Right forelimb (tissue), 1 donor: ENCODE measurements around the gene DOCK2.
"Not testable (repeated sequence)": the region's sequence is repeated elsewhere in the genome, so short reads cannot be mapped to it uniquely, and the experiment has no call there.

ENCODE experiments used
- DNase-seq: peaks from one replicate; pipeline ENCODE4 v3.0.0-alpha.2; 2018

Gene DOCK2

GRCh38 chr5:169796731-169797130 is 159.7 kb downstream of the DOCK2 start:
- no peak for DNase-seq

GRCh38 chr5:169797577-169797976 is 160.5 kb downstream of the DOCK2 start:
- DNase-seq, result no peak

GRCh38 chr5:169798438-169798837 is 161.4 kb downstream of the DOCK2 start:
- no peak for DNase-seq

- DNase-seq, result no peak
Measured at GRCh38 chr5:169798906-169799660, 162.0 kb downstream of the DOCK2 start.

- DNase-seq, result no peak
Measured at GRCh38 chr5:169801324-169801777, 164.3 kb downstream of the DOCK2 start.

- DNase-seq, result no peak
Measured at GRCh38 chr5:169801781-169802180, 164.7 kb downstream of the DOCK2 start.

GRCh38 chr5:169803077-169803981 is 166.3 kb downstream of the DOCK2 start:
- no peak for DNase-seq

GRCh38 chr5:169804861-169805260 is 167.8 kb downstream of the DOCK2 start:
- no peak for DNase-seq

GRCh38 chr5:169805527-169805934 is 168.5 kb downstream of the DOCK2 start:
- no peak for DNase-seq

- no peak for DNase-seq
Measured at GRCh38 chr5:169805937-169806700, 169.0 kb downstream of the DOCK2 start.

- no peak for DNase-seq
Measured at GRCh38 chr5:169808118-169808581, 171.1 kb downstream of the DOCK2 start.

GRCh38 chr5:169808880-169809279 is 171.8 kb downstream of the DOCK2 start:
- not testable (repeated sequence) for DNase-seq

- DNase-seq, result no peak
Measured at GRCh38 chr5:169809281-169809680, 172.2 kb downstream of the DOCK2 start.

GRCh38 chr5:169810524-169810923 is 173.4 kb downstream of the DOCK2 start:
- DNase-seq, result no peak

GRCh38 chr5:169811023-169811422 is 173.9 kb downstream of the DOCK2 start:
- no peak for DNase-seq

GRCh38 chr5:169811680-169812079 is 174.6 kb downstream of the DOCK2 start:
- no peak for DNase-seq

- no peak for DNase-seq
Measured at GRCh38 chr5:169812786-169813185, 175.7 kb downstream of the DOCK2 start.

- no peak for DNase-seq
Measured at GRCh38 chr5:169814045-169814444, 177.0 kb downstream of the DOCK2 start.

GRCh38 chr5:169814522-169814921 is 177.4 kb downstream of the DOCK2 start:
- no peak for DNase-seq

- no peak for DNase-seq
Measured at GRCh38 chr5:169817031-169817430, 180.0 kb downstream of the DOCK2 start.

- DNase-seq, result no peak
Measured at GRCh38 chr5:169826618-169827017, 189.5 kb downstream of the DOCK2 start.

GRCh38 chr5:169827769-169828168 is 190.7 kb downstream of the DOCK2 start:
- DNase-seq, result no peak

- no peak for DNase-seq
Measured at GRCh38 chr5:169828385-169828784, 191.3 kb downstream of the DOCK2 start.
